Stimulated activated CD4-positive, alpha-beta T cell treated with anti-CD3 and anti-CD28 coated beads, TNF-alpha, amount 100 ng/mL, for 48 hours (primary cell): Measurements from ENCODE around the gene SEH1L.
A peak's percentile ranks its signal among the peaks of the same experiment; 100 is the strongest.
"Not testable (repeated sequence)": the region's sequence is repeated elsewhere in the genome, so short reads cannot be mapped to it uniquely, and the experiment has no call there.

ENCODE experiments used
- DNase-seq, 3 donors: peaks; one replicate each; pipeline ENCODE4 v3.0.0-alpha.2; 2020; ENCODE audit warnings: low read depth in 3 of 3

The SEH1L gene, protein sequence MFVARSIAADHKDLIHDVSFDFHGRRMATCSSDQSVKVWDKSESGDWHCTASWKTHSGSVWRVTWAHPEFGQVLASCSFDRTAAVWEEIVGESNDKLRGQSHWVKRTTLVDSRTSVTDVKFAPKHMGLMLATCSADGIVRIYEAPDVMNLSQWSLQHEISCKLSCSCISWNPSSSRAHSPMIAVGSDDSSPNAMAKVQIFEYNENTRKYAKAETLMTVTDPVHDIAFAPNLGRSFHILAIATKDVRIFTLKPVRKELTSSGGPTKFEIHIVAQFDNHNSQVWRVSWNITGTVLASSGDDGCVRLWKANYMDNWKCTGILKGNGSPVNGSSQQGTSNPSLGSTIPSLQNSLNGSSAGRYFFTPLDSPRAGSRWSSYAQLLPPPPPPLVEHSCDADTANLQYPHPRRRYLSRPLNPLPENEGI

DNA sequence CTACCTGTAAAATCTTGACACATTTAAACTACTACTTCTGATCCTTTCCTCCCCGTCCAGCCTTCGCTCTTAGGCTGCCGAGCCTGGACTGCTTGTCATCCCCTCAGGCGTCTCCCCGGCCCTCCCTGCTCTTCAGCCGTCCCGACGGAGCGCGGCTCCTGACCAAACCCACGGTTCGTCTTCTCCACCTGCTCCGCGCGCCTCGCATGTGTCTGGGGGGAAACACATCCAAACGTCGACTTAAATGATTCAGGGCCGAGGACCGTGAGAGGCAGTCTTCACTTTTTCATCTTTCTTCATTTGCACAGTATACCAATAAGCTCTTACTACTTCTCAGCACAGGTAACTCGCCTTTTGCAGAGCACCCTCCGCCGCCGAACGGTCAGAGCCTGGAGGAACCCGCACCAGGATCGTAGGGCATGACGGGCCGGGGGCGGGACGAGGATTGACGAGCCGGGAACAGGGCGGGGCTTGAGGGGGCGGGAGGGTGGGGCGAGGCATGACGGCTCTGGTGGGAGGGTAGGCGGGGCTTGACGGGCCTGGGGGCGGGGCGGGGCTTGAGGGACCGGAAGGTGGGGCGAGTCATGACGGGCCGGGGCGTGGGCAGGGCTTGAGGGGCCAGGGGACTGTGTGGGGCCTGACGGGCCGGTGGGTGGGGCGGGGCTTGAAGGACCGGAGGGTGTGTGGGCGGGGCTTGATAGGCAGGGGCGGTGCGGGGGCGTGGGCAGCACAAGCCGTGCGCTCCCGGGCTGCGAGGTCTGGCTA, at the start of gene SEH1L:
TSS of gene SEH1L (plus strand) at position 727 of the 765 bp plus-strand sequence. CDS start 111 bp downstream, outside the sequence.
- peak; percentile 99 to 100 (median 100) for DNase-seq

DNA sequence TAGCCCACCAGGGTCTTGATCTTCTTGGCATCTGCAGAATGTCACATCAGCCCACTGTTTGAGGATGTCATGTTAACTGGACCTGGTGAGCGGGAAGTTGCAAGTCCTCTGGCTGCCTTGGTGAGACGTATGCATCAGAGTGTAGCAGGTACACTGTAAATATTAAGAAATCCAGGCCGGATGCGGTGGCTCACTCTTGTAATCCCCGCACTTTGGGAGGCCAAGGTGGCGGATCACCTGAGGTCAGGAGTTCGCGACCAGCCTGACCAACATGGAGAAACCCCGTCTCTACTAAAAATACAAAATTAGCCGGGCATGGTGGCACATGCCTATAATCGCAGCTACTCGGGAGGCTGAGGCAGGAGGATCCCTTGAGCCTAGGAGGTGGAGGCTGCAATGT, 46.6 kb upstream of the SEH1L start:
- DNase-seq = not testable (repeated sequence)

DNA sequence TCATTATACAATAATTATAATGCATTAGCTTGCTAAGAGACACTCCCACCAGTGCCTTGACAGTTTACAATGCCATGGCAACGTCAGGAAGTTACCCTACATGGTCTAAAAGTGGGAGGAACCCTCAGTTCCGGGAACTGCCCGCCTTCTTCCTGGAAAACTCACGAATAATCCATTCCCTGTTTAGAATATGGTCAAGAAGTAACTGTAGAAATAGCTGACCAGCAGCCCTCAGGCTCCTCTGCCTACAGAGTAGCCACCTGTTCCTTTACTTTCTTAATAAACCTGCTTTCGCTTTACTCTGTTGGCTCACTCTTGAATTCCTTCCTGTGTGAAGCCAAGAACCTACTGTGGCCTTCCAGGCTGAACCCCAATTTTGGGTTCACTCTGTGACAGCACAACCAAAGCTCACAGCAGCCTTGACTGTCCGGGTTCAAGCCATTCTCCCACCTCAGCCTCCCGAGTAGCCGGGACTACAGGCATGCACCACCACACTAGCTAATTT, 43.7 kb upstream of the SEH1L start:
- peak in 2 of 3 donors; percentile 22 to 35 for DNase-seq

DNA sequence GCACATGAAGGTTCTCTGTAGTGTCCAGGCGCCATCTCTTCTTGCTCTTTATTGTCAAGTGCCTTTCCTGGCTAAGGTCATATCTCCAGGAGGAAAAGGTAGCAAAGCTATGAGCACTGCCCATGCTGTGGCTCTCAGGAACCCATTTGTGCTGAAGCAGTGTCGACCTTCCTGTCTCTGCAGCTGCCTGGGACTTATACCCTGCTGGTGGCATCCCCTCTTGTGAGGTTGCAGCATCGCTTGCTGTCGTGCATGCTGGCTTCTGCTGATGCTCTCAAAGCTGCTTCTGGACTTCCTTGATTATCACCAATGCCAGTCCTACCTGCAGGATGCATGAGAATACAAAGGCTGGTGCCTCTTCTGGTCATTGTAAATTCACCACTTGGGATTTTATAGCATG, 41.7 kb upstream of the SEH1L start:
- no peak for DNase-seq

DNA sequence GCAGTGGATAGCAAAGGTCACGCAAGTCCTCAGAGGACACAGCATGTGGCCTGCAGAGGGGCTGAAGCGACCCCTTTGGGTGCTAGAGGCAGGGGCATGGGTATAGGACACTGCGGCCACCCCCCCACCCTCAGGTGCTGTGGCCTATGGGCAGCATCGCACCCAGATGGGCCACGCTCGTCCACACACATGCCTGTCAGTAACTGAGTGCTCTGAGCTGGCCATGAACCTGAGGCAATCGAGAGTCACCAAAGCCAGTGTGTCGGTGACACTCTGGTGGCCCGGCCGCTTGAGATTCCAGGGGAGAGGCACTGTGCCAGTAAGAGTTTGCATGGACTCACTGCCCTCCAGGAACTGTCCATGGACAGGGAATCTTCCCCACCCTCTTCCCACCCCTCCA, 41.0 kb upstream of the SEH1L start:
- DNase-seq = no peak

DNA sequence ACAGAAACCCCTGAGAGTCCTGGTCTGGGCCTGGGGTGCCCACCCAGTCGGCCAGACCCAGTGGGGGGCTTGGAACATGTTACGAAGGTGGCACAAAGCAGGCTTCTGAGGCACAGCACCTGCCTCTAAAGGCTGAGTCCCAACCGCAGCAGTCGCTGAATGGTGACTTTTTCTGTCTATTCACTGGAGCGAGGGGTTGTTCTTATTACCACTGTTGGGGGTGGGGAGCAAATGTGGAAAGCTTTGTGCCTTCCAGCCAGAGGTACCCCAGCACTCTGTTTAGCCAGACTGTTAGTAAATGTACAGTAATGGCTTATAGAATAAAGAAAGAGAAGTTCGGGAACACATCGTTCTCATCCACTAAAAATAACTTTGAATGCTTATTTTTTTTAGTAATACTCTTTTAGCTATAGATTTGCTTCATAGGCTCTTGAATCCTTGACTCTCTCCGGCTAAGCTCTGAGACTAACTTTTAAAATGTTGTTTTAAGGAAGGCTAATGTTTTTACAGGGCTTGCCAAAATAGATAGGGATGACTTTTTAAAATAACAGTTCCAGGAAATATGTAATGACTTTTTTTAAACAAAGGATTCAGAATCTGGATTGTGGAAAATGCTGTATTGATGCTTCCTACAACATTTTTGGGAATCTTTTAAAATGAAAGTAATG, 40.4 kb upstream of the SEH1L start:
- no peak for DNase-seq

DNA sequence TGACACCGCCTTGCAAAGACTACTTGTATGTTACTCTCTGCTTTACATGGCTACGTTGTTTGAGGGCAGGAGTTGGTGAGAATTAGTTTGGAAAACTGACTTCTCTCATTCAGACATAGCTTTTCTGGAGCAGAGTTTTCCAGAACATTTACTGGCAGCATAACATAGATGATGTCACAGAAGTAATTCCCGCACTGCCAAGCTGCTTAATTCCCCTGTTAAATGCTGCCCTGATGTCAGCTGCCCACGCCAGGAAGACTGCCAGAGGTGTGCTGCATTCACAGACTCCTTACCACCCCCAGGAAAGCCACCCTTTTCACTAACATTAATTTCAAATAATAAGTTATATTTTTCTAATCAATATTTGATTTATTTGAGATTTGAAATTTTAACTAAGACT, 39.1 kb upstream of the SEH1L start:
- no peak for DNase-seq

DNA sequence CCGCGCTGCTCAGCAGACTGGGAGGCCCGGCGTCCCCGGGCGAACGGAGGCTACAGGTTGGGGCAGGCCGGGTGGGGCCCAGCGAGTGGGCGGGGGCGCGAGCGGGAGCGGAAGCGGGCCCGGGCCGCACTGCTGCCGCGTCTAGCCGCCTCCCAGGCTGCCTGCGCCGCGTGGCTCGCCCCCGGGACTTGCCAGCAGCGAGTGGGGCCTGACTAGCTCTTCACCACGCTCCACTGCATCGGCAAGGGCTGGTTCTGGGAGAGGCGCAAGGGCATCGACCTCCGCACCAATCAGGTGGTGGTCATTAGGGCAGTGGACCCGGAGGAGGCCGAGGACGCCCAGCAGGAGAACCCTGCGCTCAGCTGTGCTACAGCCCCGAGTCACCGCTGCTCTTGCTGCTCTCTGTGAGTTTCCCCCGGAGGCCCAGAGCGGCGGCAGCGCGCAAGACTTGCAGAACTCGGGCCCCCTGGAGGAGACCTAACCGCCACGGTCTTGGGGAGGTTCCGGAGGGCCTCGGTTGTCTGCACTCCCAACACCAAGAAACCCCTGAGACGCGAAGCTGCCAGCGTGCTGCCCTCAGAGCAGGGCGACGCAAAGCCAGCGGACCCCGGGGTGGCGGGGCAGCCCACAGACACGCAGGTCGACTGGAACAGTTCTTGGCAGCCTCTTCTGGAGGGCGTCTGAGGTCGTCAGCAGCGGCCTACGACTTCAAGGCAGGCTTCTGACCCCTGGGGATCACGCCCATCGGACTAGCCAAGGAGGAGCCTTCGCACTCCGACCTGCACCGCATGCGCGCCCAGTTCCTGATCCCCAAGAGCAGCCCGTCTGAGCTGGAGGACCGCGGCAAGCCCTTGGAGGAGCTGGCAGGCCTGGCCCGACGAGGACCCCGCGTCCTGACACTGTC, 36.5 kb upstream of the SEH1L start:
- peak; percentile 19 to 52 (median 21) for DNase-seq

DNA sequence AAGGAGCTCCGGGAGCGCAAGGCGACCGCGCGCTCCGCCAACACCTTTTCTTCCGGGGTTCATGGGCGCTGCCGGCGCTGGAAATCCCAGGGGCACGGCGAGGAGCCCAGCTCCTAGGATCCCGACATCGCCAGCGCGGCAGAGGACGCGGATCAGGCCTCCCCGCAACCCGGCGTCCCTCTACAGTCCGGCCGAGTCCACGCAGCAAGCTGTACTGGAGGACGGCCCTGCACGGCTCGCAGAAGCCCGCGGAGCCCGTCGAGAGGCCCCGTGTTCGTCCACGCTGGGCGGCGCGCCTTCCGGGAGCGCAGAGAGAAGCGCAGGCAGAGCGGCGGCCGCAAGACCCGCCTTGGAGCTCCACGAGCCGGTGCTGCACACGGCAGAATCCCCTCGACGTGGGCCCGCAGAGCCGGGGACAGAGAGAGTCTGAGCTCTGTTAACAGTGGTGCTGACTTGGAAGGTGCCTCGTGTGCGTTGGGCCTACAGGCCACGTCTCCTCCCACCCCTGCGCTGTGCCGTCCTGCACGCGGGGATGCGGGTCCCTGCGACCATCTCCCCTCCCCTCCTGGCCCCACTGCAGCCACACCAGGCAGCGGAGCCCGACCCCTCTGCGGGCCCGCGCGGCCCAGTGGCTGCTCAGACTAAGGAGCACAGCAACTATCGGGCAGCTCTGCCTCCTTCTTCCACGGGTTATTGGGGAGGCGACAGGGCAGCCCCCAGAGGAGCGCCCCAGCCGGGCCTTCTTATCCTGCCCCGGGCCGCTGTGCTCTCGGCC, 35.7 kb upstream of the SEH1L start:
- DNase-seq = no peak

DNA sequence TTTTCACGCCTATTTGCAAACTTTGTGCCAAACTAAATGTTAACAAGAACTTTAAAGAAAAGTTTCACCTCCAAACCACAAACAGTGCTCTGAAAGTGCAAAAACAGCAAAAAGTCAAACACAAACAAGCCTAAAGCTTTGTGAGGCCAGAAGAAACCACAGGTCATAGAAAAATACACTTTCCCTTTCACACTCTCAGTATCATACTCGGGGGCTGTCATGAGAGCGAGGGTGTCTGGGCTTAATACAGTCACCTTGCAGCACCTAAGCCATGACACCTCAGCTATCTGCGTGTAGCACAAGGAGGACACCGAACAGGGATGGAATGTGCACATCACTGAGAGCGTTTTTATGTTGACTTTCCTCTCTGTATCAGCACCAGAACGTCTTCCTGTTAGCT, 26.6 kb upstream of the SEH1L start:
- peak in 1 of 3 donors; percentile 15 for DNase-seq

DNA sequence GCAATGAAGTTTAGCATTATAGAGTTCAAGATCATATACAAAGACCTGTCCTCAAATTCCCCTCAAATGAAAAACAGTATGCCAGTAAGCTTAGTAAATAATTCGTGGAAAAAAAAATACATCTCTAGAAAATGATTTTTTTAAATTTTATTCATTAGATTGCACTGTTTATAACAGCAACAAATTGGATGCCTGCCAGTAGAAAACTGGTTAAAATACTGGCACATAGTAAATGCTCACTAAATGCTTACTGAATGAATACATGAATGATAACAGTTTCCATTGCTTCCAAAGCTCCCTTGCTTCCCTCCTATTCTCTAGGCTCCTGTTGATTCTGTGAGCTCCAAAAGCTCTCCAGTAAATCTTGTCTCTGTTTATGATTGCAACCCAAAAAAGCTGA, 25.5 kb upstream of the SEH1L start:
- no peak for DNase-seq

DNA sequence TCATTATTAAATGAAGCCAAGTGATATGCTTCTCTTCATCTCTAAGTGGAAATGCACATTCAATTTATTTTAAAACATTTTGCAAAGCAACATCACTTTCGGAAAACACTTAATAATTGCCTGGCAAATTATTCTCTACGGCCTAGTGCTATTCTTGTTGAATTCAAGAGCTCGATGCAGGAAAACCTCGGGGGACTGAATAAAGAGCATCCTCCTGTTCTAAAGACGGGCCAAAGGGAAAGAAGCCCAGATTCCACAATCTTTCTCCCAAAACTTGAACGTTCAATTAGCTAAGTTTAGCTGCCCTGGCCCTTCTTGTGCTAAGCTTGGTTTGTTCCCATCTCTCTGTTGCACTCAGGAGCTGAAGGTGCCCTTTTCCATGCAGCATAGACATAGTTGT, 23.2 kb upstream of the SEH1L start:
- no peak for DNase-seq

DNA sequence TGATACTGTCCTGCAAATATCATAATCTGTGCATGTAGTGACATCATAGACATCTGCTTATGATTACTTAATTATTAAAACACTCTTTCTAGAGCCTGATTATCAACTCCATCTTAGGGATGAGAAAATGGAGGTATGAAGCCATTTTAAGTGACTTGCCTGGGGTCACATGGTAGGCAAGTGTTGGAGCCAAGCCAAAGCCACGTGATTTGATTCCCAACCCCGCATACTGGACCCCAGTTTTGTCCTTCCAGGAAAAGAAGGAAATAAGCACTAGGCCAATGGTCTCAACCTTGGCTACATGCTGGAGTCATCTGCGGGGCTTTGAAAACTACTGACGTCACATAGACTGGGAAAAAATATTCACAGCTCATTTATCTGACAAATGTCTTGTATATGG, 19.6 kb upstream of the SEH1L start:
- no peak for DNase-seq

DNA sequence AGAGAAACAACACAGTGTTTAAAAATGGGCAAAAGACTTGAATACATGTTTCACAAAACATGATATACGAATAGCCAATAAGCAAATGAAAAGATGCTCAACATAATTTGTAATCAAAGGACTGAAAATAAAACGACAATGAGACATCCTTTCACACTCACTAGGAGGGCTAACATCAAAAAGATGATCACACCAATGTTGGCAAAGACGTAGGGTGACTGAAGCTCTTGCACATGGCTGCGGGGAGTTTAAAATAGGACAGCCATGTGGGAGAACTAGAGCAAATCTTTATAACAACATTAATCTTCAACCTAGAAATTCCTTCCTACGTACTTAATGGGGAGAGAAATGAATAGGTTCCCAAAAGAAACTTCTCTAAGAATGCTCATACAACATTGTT, 19.2 kb upstream of the SEH1L start:
- no peak for DNase-seq

DNA sequence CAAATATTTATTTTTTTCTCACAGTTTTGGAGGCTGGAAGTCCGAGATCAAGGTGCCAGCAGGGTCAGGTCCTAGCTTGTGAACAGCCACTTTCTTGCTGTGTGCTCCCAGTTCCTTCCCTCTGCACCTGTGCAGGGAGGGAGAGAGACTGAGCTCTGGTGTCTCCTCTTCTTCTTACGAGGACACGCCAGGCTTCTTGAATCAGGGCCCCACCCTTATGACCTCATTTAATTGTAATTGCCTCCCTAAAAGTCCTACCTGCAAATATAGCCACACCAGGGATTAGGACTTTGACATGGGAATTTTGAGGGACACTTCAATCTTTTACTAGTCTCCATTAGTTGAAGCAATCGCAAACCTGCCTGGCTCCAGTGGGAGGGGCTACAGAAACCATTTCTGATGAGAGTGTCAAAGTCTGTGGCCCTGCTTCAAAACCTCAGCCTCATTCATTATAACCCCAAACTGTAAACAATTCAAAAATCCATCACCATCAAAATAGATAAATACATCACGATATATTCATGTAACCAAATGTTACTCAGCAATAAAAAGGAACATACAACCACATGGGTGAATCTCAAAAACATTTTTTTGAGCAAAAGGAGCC, 18.2 kb upstream of the SEH1L start:
- no peak for DNase-seq

DNA sequence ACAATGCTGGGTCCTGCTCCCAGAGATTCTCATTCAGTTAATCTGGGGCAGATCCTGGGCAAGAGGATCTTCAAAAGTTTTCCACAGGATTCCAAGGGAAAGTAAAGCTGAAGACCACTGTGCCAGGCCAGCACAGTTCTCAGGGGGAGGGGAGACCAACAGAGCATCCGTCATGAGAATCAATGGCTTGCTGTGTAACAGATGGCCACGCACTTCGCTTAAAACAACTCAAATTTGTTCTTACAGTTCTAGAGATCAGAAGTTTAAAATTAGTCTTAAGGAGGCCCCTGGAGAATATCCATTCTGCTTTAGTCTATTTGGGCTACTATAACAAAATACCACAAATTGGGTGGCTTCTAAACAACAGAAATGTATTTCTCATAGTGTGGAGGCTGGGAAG, 17.4 kb upstream of the SEH1L start:
- DNase-seq = no peak

DNA sequence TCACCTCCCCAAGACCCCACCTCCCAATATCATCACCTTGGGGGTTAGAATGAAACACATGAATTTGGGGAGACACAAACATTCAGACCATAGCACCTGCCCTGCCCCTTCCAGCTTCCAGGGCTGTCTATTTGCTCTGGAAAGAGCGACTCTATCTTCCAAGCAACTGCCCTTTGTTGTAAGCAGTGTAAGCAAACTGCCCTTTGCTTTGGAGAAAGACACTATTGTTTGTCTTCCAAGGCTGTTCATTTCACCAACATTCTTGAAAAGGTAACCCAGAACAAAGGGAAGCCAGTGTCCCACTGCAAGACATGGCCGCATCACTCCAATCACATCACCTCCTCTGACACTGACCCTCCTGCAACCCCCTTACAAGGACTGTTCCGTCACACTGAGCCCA, 16.9 kb upstream of the SEH1L start:
- no peak for DNase-seq

DNA sequence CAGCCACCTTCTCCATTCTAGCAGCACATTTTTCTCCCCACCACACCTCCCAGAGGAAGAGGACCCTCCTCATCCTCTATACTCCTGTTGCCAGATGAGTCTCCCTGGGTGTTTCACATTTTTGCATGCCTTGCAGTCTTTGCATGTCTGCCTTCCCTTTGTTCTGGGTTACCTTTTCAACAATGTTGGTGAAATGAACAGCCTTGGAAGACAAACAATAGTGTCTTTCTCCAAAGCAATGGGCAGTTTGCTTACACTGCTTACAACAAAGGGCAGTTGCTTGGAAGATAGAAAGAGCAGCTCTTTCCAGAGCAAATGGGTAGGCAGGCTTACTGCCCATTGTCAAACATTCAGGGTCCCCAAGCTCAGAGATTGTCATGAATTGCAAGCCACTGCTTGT, 14.5 kb upstream of the SEH1L start:
- no peak for DNase-seq

DNA sequence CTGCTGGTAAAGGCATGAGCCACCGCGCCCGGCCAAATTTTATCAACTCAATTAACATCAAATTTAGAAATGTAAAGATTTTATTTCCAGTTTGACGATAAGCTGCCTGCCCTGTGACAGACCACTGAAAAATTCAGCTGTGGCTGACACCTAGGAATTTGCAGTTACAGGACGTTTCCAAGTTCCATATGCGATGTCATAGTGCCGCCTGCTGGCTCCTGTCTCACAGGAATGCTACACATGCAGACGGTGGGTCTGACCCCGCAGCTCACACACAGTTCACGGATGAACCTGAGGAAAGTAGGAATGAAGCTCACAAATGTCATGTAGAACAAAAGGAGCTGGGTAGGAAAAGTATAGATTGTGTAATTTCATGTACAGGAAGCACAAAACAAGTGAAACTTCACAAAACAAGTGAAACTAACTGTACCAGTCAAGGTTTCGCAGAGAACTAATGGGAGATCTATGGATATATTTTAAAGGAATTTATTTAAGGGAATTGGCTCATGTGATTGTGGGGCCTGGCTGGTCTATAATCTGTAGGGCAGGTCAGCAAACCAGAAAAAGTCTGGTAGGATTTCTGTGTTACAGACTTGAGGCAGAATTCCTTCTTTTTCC, 13.2 kb upstream of the SEH1L start:
- peak; percentile 46 to 57 (median 53) for DNase-seq

DNA sequence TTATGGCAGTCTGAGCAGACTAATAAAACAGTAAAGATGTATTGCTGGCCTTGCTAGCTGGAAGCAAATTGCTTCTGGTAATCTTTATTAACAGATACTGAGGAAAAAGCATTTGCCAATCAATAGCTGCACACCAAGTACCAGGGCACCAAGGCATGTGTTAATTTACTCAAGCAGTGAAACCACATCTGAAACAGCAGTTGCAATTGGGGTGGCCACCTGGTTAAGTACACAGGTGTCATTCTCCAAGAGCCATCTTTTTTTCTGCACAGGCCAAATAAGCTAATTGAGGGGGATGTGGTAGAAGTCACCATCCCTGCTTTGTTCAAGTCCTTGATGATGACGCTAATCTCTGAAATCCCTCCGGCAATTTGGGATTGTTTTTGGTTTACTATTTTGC, 8.6 kb upstream of the SEH1L start:
- no peak for DNase-seq
